ENCODE data around the gene MMP14. TPM values are rescaled to one million over a fixed set of nuclear protein-coding genes. Genes with fewer than 3 reads are reported as not detected.
"Not testable (repeated sequence)": the region's sequence is repeated elsewhere in the genome, so short reads cannot be mapped to it uniquely, and the experiment has no call there.

The MMP14 gene
- polyA plus RNA-seq, 3 donors = 0.14 to 4.6 (median 0.44) TPM

- peaks cover 0 to 4% (median 0%) of the 10 kb centered on the region in 7 donors for H3K9me3 Mint-ChIP-seq
- peaks cover 42 to 54% of the 10 kb centered on the region in 2 donors for H3K4me1 ChIP-seq (ENCODE audit: control insufficient read depth in 1 of 2, insufficient read depth in 2 of 2, low read length in 2 of 2)
- peak overlapping the region in 1 of 2 donors; percentile 41 for H3K4me3 Mint-ChIP-seq
- H3K9ac ChIP-seq (ENCODE audit: insufficient read depth, low read length, poor library complexity, severe bottlenecking) = peak overlapping the region; percentile 43
- peaks cover 0 to 2% (median 0%) of the 10 kb centered on the region in 3 donors for H3K27me3 Mint-ChIP-seq (ENCODE audit: low read depth in 3 of 3)
- intact Hi-C loops (cut with micrococcal nuclease) = no loop called here
- peak overlapping the region; percentile 94 to 98 (median 97) for H3K27ac Mint-ChIP-seq
- H3K27ac ChIP-seq (ENCODE audit: low read depth in 1 of 2, low read length in 2 of 2) = peak overlapping the region; percentile 85 to 92
- peak overlapping the region in 1 of 3 experiments; percentile 19 for H3K4me3 ChIP-seq (replicated peaks in 1 of 3; ENCODE audit: low read depth in 2 of 3, low read length in 3 of 3)
- peaks cover 88% of the 10 kb centered on the region for H3K79me2 ChIP-seq (ENCODE audit: insufficient read depth, low read length)
- DNase-seq = peak; percentile 38 to 88 (median 57)
- H4K20me1 ChIP-seq (ENCODE audit: insufficient read depth, low read length) = peaks cover 22% of the 10 kb centered on the region
- peaks cover 40 to 75% of the 10 kb centered on the region in 2 donors for H3K36me3 Mint-ChIP-seq
- H3K27me3 ChIP-seq (ENCODE audit: control insufficient read depth in 2 of 2, insufficient read depth in 2 of 2, low read length in 2 of 2) = no peaks in the 10 kb centered on the region
- WGBS (ENCODE audit: insufficient coverage) = 100% methylated on average over 1 of the region's 3 CpGs
- H3K4me2 ChIP-seq (replicated peaks; ENCODE audit: extremely low read depth, low read length, poor library complexity, severe bottlenecking) = peak overlapping the region; percentile 41
- H2AFZ ChIP-seq (ENCODE audit: insufficient read depth, low read depth, low read length, poor library complexity, severe bottlenecking) = no peak overlapping the region
- no peaks in the 10 kb centered on the region for H3K9me3 ChIP-seq (replicated peaks in 1 of 2; ENCODE audit: control insufficient read depth in 1 of 2, insufficient read depth in 1 of 2, low read length in 2 of 2)
- H3K4me1 Mint-ChIP-seq = peaks cover 59% of the 10 kb centered on the region
- TF ChIP-seq, protein P1, sequence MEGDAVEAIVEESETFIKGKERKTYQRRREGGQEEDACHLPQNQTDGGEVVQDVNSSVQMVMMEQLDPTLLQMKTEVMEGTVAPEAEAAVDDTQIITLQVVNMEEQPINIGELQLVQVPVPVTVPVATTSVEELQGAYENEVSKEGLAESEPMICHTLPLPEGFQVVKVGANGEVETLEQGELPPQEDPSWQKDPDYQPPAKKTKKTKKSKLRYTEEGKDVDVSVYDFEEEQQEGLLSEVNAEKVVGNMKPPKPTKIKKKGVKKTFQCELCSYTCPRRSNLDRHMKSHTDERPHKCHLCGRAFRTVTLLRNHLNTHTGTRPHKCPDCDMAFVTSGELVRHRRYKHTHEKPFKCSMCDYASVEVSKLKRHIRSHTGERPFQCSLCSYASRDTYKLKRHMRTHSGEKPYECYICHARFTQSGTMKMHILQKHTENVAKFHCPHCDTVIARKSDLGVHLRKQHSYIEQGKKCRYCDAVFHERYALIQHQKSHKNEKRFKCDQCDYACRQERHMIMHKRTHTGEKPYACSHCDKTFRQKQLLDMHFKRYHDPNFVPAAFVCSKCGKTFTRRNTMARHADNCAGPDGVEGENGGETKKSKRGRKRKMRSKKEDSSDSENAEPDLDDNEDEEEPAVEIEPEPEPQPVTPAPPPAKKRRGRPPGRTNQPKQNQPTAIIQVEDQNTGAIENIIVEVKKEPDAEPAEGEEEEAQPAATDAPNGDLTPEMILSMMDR (IDR thresholded peaks at IDR 0.05) = no peak
- H3K36me3 ChIP-seq (replicated peaks in 1 of 2; ENCODE audit: control insufficient read depth in 1 of 2, insufficient read depth in 2 of 2, low read length in 2 of 2) = peaks cover 14 to 42% of the 10 kb centered on the region in 2 donors
These were observed 45.1 kb upstream of the MMP14 start for GRCh38 chr14:22791301-22791700.

DNA sequence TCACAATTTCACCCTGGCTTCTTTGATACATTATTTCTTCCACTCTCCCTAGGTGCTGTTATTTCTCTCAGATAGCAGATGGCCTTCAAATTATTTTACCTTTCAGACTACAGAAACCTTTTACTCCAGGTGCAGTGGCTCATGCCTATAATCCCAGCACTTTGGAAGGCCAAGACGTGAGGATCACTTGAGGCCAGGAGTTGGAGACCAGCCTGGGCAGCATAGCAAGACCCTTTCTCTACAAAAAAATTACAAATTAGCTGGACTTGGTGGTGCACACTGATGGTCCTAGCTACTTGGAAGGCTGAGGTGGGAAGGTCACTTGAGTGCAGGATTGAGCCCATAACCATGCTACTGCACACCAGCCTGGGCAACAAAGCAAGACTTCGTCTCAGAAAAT, 44.2 kb upstream of the MMP14 start:
- Mint-ChIP-seq H3K4me3 (no peak overlapping the region), H3K36me3 (peaks cover 41 to 74% of the 10 kb centered on the region in 2 donors), H3K9me3 (peaks cover 0 to 4% (median 0%) of the 10 kb centered on the region in 7 donors), H3K4me1 (peaks cover 65% of the 10 kb centered on the region), H3K27me3 (ENCODE audit: low read depth in 3 of 3) (peaks cover 0 to 2% (median 0%) of the 10 kb centered on the region in 3 donors), H3K27ac (peak overlapping the region; percentile 94 to 98 (median 97))
- H4K20me1 ChIP-seq (ENCODE audit: insufficient read depth, low read length) = peaks cover 26% of the 10 kb centered on the region
- no peak overlapping the region for H2AFZ ChIP-seq (ENCODE audit: insufficient read depth, low read depth, low read length, poor library complexity, severe bottlenecking)
- peaks cover 88% of the 10 kb centered on the region for H3K79me2 ChIP-seq (ENCODE audit: insufficient read depth, low read length)
- DNase-seq = no peak
- H3K4me3 ChIP-seq (replicated peaks in 1 of 3; ENCODE audit: low read depth in 2 of 3, low read length in 3 of 3) = no peak overlapping the region
- peaks cover 51 to 62% of the 10 kb centered on the region in 2 donors for H3K4me1 ChIP-seq (ENCODE audit: control insufficient read depth in 1 of 2, insufficient read depth in 2 of 2, low read length in 2 of 2)
- H3K9me3 ChIP-seq (replicated peaks in 1 of 2; ENCODE audit: control insufficient read depth in 1 of 2, insufficient read depth in 1 of 2, low read length in 2 of 2) = no peaks in the 10 kb centered on the region
- H3K27me3 ChIP-seq (ENCODE audit: control insufficient read depth in 2 of 2, insufficient read depth in 2 of 2, low read length in 2 of 2) = no peaks in the 10 kb centered on the region
- H3K4me2 ChIP-seq (replicated peaks; ENCODE audit: extremely low read depth, low read length, poor library complexity, severe bottlenecking) = no peak overlapping the region
- H3K36me3 ChIP-seq (replicated peaks in 1 of 2; ENCODE audit: control insufficient read depth in 1 of 2, insufficient read depth in 2 of 2, low read length in 2 of 2) = peaks cover 21 to 42% of the 10 kb centered on the region in 2 donors
- TF ChIP-seq, protein P1 (IDR thresholded peaks at IDR 0.05) = no peak
- 90% methylated on average over 2 of the region's 2 CpGs for WGBS (ENCODE audit: insufficient coverage)
- intact Hi-C loops (cut with micrococcal nuclease) = no loop called here
- H3K9ac ChIP-seq (ENCODE audit: insufficient read depth, low read length, poor library complexity, severe bottlenecking) = no peak overlapping the region
- H3K27ac ChIP-seq (ENCODE audit: low read depth in 1 of 2, low read length in 2 of 2) = peak overlapping the region; percentile 85 to 92

GRCh38 chr14:22793550-22793949, 42.8 kb upstream of the MMP14 start:
- intact Hi-C loops (cut with micrococcal nuclease); H3K27me3 Mint-ChIP-seq (ENCODE audit: low read depth in 3 of 3): not testable (repeated sequence)
- H3K27ac ChIP-seq (ENCODE audit: low read depth in 1 of 2, low read length in 2 of 2) = peak overlapping the region in 1 of 2 donors; percentile 47

More at GRCh38 chr14:22793550-22793949, 42.8 kb upstream of the MMP14 start:
- peaks cover 48 to 77% of the 10 kb centered on the region in 2 donors for H3K36me3 Mint-ChIP-seq
- peaks cover 84% of the 10 kb centered on the region for H3K79me2 ChIP-seq (ENCODE audit: insufficient read depth, low read length)
- DNase-seq; H2AFZ ChIP-seq (ENCODE audit: insufficient read depth, low read depth, low read length, poor library complexity, severe bottlenecking); H3K4me3 ChIP-seq (replicated peaks in 1 of 3; ENCODE audit: low read depth in 2 of 3, low read length in 3 of 3); H3K4me2 ChIP-seq (replicated peaks; ENCODE audit: extremely low read depth, low read length, poor library complexity, severe bottlenecking); H3K9me3 ChIP-seq (replicated peaks in 1 of 2; ENCODE audit: control insufficient read depth in 1 of 2, insufficient read depth in 1 of 2, low read length in 2 of 2); H3K4me3 Mint-ChIP-seq; H3K9me3 Mint-ChIP-seq; H3K9ac ChIP-seq (ENCODE audit: insufficient read depth, low read length, poor library complexity, severe bottlenecking); H3K27me3 ChIP-seq (ENCODE audit: control insufficient read depth in 2 of 2, insufficient read depth in 2 of 2, low read length in 2 of 2): not testable (repeated sequence)
- H3K36me3 ChIP-seq (replicated peaks in 1 of 2; ENCODE audit: control insufficient read depth in 1 of 2, insufficient read depth in 2 of 2, low read length in 2 of 2) = peaks cover 27 to 49% of the 10 kb centered on the region in 2 donors
- H4K20me1 ChIP-seq (ENCODE audit: insufficient read depth, low read length) = peaks cover 39% of the 10 kb centered on the region
- peaks cover 76% of the 10 kb centered on the region for H3K4me1 Mint-ChIP-seq
- peaks cover 64 to 73% of the 10 kb centered on the region in 2 donors for H3K4me1 ChIP-seq (ENCODE audit: control insufficient read depth in 1 of 2, insufficient read depth in 2 of 2, low read length in 2 of 2)
- peak overlapping the region in 5 of 7 donors; percentile 51 to 98 (median 76) for H3K27ac Mint-ChIP-seq
- no CpG with 5 or more reads among the region's 5 CpGs for WGBS (ENCODE audit: insufficient coverage)

Data from CD14-positive monocyte (primary cell).